ENCODE data around the gene RPS27.
"Not testable (repeated sequence)": the region's sequence is repeated elsewhere in the genome, so short reads cannot be mapped to it uniquely, and the experiment has no call there.

Gene RPS27

GRCh38 chr1:154006136-154006535 lies 15.6 kb downstream of the RPS27 start:
- ChIA-PET CTCF (no interaction called here), POLR2A (no interaction called here)
- no peak for DNase-seq (ENCODE audit: extremely low spot score)
- TF ChIP-seq CTCF (IDR thresholded peaks at IDR 0.05; ENCODE audit: control extremely low read depth, extremely low read depth, low read depth, missing control alignments), result no peak

- CTCF ChIA-PET, result no interaction called here
- POLR2A ChIA-PET, result no interaction called here
- no peak for TF ChIP-seq CTCF (IDR thresholded peaks at IDR 0.05; ENCODE audit: control extremely low read depth, extremely low read depth, low read depth, missing control alignments)
- DNase-seq (ENCODE audit: extremely low spot score), result no peak
Measured at GRCh38 chr1:154012129-154012528, 21.6 kb downstream of the RPS27 start.

GRCh38 chr1:154012543-154012942 lies 22.0 kb downstream of the RPS27 start:
- DNase-seq (ENCODE audit: extremely low spot score); POLR2A ChIA-PET; CTCF ChIA-PET: not testable (repeated sequence)

- ChIA-PET CTCF (interaction anchor here (1.0 kb wide), 1 partner anchor 9 kb away, joined by 5 read pairs; no protein-coding TSS in a partner anchor), POLR2A (no interaction called here)
- peak; percentile 24 for DNase-seq (ENCODE audit: extremely low spot score)
- no peak for TF ChIP-seq CTCF (IDR thresholded peaks at IDR 0.05; ENCODE audit: control extremely low read depth, extremely low read depth, low read depth, missing control alignments)
Measured at GRCh38 chr1:154014154-154014907, 23.8 kb downstream of the RPS27 start.

- DNase-seq (ENCODE audit: extremely low spot score), result no peak
- POLR2A ChIA-PET, result no interaction called here
- CTCF ChIA-PET, result interaction anchor here (1.4 to 1.9 kb wide), 4 partner anchors 10 to 17 kb away, joined by 3 to 4 read pairs (median 4); no protein-coding TSS in a partner anchor
- TF ChIP-seq CTCF (IDR thresholded peaks at IDR 0.05; ENCODE audit: control extremely low read depth, extremely low read depth, low read depth, missing control alignments), result no peak
Measured at GRCh38 chr1:154019269-154019668, 28.7 kb downstream of the RPS27 start.

GRCh38 chr1:154019940-154020339 lies 29.4 kb downstream of the RPS27 start:
- TF ChIP-seq CTCF (IDR thresholded peaks at IDR 0.05; ENCODE audit: control extremely low read depth, extremely low read depth, low read depth, missing control alignments), result no peak
- no peak for DNase-seq (ENCODE audit: extremely low spot score)
- POLR2A ChIA-PET, result no interaction called here
- CTCF ChIA-PET, result interaction anchor here (1.8 to 1.9 kb wide), 2 partner anchors 9 to 11 kb away, joined by 4 read pairs; no protein-coding TSS in a partner anchor

- DNase-seq (ENCODE audit: extremely low spot score); CTCF ChIA-PET; POLR2A ChIA-PET: not testable (repeated sequence)
Measured at GRCh38 chr1:154033697-154034096, 43.1 kb downstream of the RPS27 start.

Data from GM10248 (cell line).